Measurements from ENCODE around the gene ZNF235.

- TF ChIP-seq EZH2 (IDR thresholded peaks at IDR 0.05; ENCODE audit: borderline replicate concordance, low read length): no peak
- TF ChIP-seq, protein P1, sequence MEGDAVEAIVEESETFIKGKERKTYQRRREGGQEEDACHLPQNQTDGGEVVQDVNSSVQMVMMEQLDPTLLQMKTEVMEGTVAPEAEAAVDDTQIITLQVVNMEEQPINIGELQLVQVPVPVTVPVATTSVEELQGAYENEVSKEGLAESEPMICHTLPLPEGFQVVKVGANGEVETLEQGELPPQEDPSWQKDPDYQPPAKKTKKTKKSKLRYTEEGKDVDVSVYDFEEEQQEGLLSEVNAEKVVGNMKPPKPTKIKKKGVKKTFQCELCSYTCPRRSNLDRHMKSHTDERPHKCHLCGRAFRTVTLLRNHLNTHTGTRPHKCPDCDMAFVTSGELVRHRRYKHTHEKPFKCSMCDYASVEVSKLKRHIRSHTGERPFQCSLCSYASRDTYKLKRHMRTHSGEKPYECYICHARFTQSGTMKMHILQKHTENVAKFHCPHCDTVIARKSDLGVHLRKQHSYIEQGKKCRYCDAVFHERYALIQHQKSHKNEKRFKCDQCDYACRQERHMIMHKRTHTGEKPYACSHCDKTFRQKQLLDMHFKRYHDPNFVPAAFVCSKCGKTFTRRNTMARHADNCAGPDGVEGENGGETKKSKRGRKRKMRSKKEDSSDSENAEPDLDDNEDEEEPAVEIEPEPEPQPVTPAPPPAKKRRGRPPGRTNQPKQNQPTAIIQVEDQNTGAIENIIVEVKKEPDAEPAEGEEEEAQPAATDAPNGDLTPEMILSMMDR (conservative IDR thresholded peaks at IDR 0.05 in 1 of 2, IDR thresholded peaks at IDR 0.05 in 1 of 2; ENCODE audit: extremely low read depth in 1 of 2, insufficient read depth in 1 of 2, low read depth in 1 of 2, low read length in 2 of 2): no peak
These were observed 39.4 kb upstream of the ZNF235 start for GRCh38 chr19:44344255-44344654.
